ENCODE measurements around the gene ATXN7L3. TPM values are rescaled to one million over a fixed set of nuclear protein-coding genes. Genes with fewer than 3 reads are reported as not detected.
"Not testable (repeated sequence)": the region's sequence is repeated elsewhere in the genome, so short reads cannot be mapped to it uniquely, and the experiment has no call there.

ATXN7L3 gene
- 35.7 TPM for total RNA-seq
- long read RNA-seq, partial matches to known transcripts, result 1 of 29 reads
- long read RNA-seq, other reads (novel, unspliced or antisense), result 25 of 29 reads

DNA sequence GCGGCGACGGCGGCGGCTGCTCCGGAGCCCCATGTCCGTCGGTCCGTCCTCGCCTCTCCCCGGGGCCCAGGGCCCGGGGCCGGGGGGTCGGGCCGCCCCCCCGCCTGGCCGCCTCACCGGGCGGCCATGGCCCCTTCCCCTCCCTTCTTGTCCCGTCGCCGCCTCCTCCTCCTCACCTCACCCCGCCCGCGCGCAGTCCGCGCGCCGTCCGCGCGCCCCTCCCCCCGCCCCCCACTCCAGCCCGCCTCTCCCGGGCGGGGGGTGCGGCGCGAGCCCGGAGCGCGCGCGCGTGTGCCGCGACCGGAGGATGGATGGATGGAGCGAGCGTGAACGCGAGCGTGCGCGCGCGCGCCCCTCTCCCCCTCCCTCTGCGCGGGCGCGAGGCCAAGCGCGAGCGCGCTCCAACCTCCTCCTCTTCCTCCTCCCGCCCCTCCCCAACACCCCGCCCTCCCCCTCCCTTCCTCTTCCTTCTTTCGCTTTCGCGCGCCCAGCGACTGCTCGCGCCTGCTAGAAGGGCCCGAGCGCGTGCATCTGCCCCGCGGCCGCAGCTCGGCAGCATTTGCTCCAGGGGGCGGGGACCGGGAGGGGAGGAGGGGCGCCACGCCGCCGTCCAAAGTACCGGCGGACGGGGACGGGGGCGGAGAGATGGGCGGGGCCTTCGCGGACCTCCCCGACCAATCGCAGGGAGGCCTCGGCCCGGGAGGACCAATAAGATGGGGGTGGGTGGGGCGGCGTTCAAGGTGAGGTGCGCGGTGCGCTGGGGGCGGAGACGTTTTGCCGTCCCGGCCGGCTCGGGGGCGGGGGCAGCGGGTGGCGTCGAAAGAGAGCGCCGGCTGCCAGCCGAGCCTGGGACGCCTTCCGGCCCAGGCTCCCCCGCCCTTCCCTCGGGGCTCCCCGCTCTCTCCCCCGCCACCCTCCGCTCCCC, at the start of gene ATXN7L3:
Gene ATXN7L3 (minus strand): TSS at position 332 of the 925 bp plus-strand sequence. CDS start 1,814 bp downstream, outside the sequence.
- ATAC-seq (ENCODE audit: poor library complexity), result peak; percentile 95
- DNase-seq, result peak; percentile 99
- intact Hi-C loops (cut with DNase I), result no loop called here

DNA sequence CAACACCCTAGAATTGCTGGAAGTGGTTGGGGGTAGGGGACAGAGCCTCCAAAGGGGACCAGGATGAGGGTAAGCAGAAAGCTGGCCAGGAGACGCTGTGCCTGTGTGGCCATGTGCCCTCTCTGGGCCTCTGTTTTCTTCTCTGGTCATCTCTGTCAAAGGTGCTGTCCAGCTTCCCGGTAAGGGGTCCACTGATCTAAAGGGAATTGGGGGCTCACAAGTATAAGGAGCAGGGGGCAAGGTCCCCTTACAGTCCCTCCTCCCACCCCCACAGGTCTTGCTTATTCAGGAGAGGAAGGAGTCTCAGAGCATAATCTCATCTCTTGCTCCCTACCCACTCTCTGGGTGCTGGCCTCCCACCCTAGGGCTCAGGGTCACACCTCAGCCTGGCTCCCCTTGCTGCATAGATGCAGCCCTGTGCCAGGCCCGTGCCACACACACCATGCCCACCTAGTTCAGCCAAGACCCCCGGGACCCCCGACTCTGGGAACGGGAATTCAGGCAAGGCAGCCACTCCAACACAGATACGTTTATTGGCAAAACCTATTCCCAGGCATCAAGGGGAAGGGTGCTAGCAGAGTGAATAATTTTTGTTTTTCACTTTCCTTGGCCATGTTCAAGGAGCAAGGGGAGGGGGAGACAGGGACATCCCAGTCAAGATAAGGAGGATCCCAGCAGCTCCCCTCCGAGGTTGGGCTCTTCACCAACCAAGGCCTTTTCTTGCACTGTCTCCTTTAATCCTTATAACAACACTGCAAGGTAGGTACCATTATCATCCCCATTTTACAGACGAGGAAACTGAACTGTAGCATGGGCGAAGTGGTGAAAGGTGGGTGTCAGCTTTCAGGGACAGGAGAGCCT, 48.4 kb upstream of the ATXN7L3 start:
- ATAC-seq (ENCODE audit: poor library complexity) (peak; percentile 46), DNase-seq (no peak)
- intact Hi-C loops (cut with DNase I), result no loop called here

- peak; percentile 72 for DNase-seq
- intact Hi-C loops (cut with DNase I), result no loop called here
- ATAC-seq (ENCODE audit: poor library complexity), result peak; percentile 88
Measured at GRCh38 chr17:44247440-44247841, 47.8 kb upstream of the ATXN7L3 start.

DNA sequence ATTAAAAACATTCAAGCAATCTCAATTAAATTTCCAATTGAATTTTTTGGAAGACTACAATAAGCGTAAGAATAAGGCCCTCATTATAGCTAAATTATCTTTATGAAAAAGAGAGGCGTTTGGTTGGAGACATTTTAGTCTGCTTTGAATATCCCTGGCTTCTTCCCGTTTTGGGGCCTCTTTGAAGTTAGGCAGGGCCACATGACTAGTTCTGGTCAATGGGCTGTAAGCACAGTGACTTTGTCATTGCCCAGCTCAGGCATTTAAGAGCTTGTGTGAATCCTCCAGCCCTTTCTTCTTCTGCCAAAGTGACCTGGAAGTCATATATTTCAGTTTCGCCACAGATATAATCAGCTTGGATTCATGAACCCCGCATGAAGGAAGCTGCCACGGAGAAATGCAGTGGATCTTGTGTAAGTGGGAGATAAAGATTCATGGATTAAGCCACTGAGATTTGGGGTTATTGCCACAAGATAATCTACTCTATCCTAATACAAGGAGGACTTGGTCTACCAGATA, 41.5 kb upstream of the ATXN7L3 start:
- ATAC-seq (ENCODE audit: poor library complexity) (no peak), DNase-seq (no peak)
- intact Hi-C loops (cut with DNase I), result no loop called here

DNA sequence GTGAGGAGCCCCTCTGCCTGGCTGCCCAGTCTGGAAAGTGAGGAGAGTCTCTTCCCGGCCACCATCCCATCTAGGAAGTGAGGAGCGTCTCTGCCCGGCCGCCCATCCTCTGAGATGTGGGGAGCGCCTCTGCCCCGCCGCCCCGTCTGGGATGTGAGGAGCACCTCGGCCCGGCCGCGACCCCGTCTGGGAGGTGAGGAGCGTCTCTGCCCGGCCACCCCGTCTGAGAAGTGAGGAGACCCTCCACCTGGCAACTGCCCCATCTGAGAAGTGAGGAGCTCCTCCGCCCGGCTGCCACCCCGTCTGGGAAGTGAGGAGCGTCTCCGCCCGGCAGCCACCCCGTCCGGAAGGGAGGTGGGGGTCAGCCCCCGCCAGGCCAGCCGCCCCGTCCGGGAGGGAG, 38.2 kb upstream of the ATXN7L3 start:
- intact Hi-C loops (cut with DNase I); ATAC-seq (ENCODE audit: poor library complexity); DNase-seq: not testable (repeated sequence)

GRCh38 chr17:44236444-44236991, 36.8 kb upstream of the ATXN7L3 start:
- intact Hi-C loops (cut with DNase I), result no loop called here
- ATAC-seq (ENCODE audit: poor library complexity), result no peak

DNA sequence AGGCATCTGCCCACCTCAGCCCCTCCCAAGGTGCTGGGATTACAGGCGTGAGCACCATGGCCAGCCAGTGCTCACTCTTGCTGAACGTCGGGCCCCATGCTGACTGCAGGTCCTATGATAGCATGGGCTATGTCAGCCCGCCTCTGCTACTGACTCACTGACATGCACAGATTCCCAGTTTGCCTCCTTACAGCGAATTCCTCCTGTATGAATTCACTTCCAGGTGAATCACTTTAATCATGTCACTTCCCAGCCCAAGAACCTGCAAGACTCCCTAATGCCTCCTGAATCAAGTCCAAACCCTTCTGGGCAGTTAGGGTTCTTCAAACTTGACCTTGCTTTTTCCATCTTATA, 35.9 kb upstream of the ATXN7L3 start:
- intact Hi-C loops (cut with DNase I), result no loop called here
- ATAC-seq (ENCODE audit: poor library complexity) (no peak), DNase-seq (no peak)

More at GRCh38 chr17:44236444-44236991, 36.8 kb upstream of the ATXN7L3 start:
- DNase-seq, result no peak

DNA sequence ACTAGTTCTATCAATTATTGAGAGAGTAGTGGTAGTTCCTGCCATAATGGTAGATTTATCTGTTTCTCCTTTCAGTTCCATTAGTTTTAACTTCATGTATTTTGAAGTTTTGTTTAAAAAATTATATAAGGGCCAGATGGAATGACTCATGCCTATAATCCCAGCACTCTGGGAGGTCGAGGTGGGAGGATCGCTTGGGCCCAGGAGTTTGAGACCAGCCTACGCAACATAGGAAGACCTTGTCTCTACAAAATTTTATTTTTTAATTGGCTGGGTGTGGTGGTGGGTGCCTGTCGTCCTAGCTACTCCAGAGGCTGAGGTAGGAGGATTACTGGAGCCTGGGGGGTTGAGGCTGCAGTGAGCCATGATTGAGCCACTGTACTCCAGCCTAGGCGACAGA, 33.9 kb upstream of the ATXN7L3 start:
- no peak for DNase-seq
- intact Hi-C loops (cut with DNase I), result no loop called here
- no peak for ATAC-seq (ENCODE audit: poor library complexity)

DNA sequence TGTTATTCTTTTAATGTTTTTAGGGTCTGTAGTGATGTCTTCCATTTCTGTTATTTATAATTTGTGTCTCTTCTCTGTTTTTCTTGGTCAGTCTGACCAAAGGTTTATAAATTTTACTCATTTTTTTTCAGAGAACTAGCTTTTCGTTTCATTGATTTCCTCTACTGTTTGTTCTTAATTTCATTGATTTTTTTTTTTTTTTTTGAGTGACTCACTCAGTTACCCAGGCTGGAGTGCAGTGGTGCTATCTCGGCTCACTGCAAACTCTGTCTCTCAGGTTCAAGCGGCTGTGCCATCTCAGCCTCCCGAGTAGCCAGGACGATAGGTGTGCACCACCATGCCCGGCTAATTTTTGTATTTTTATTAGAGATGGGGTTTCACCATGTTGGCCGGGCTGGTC, 32.4 kb upstream of the ATXN7L3 start:
- intact Hi-C loops (cut with DNase I), result no loop called here

GRCh38 chr17:44230140-44230539, 30.5 kb upstream of the ATXN7L3 start:
- DNase-seq, result no peak
- peak; percentile 39 for ATAC-seq (ENCODE audit: poor library complexity)
- intact Hi-C loops (cut with DNase I), result no loop called here

More for the DNA sequence above, 32.4 kb upstream of the ATXN7L3 start:
- ATAC-seq (ENCODE audit: poor library complexity) (no peak), DNase-seq (no peak)

GRCh38 chr17:44229090-44229489, 29.4 kb upstream of the ATXN7L3 start:
- intact Hi-C loops (cut with DNase I), result no loop called here
- DNase-seq (no peak), ATAC-seq (ENCODE audit: poor library complexity) (no peak)

GRCh38 chr17:44223541-44224071, 23.9 kb upstream of the ATXN7L3 start:
- ATAC-seq (ENCODE audit: poor library complexity) (no peak), DNase-seq (no peak)
- intact Hi-C loops (cut with DNase I), result no loop called here

DNA sequence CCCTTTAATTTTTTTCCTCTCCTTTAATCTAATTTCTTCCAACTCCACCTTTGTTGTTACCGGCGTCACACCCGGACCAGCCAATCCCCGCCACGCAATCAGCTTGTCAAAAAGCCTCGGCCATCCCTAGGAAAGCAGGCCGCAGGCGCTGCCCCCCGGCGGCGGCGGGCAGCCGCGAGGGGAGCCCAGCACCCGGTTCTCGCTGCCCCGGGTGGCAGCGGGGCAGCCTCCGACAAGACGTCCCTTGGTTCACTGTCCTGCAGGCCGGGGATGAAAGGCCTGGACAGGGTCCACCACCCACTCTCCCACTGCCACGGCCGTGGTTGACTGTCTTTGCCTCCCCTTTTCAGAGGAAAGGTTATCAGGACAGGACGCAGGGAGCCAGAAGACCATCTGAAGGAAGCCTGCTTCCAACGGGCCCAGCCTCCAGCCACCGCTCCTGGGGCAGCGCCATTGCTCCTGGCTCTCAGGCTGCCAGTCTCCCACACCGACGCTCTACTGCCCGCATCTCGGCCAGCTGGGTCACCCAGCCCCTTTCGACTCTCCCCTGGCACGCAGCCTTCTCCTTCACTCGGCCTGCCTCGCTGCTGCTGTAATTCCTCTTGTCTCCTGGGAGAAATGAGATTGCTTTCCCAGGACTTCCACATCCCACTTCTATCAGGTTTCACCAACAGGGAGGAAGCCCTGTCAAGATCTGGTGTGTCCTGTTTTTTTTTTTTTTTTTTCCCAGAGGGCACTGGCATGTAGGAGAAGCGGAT, 22.6 kb upstream of the ATXN7L3 start:
- ATAC-seq (ENCODE audit: poor library complexity), result peak; percentile 61
- intact Hi-C loops (cut with DNase I), result no loop called here
- peak; percentile 86 for DNase-seq

DNA sequence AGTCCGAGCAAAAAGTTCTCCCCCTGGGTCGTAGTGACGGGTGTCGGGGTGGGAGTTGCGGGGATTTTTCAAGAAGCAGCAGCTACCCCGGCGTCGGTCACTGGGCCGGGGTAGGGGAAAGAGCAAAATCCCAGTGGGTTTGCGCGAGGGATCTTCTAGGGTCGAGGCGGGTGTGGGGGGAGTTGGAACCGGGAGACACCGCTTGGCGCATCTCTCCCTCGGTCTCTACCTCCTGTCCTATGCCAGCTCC, 22.1 kb upstream of the ATXN7L3 start:
- no peak for DNase-seq
- intact Hi-C loops (cut with DNase I), result no loop called here
- no peak for ATAC-seq (ENCODE audit: poor library complexity)

- intact Hi-C loops (cut with DNase I), result no loop called here
- peak; percentile 90 for DNase-seq
- peak; percentile 64 for ATAC-seq (ENCODE audit: poor library complexity)
Measured at GRCh38 chr17:44221084-44221861, 21.6 kb upstream of the ATXN7L3 start.

- DNase-seq, result peak; percentile 66
- ATAC-seq (ENCODE audit: poor library complexity), result peak; percentile 34
- intact Hi-C loops (cut with DNase I), result no loop called here
Measured at GRCh38 chr17:44220213-44221083, 20.8 kb upstream of the ATXN7L3 start.
